Stimulated activated naive CD4-positive, alpha-beta T cell (primary cell): ENCODE measurements around the gene NCOA7.

Source experiments
- DNase-seq, 6 experiments: peaks; one replicate each; lab custom pipeline; 2025; lab: John Stamatoyannopoulos, UW

Gene NCOA7, protein sequence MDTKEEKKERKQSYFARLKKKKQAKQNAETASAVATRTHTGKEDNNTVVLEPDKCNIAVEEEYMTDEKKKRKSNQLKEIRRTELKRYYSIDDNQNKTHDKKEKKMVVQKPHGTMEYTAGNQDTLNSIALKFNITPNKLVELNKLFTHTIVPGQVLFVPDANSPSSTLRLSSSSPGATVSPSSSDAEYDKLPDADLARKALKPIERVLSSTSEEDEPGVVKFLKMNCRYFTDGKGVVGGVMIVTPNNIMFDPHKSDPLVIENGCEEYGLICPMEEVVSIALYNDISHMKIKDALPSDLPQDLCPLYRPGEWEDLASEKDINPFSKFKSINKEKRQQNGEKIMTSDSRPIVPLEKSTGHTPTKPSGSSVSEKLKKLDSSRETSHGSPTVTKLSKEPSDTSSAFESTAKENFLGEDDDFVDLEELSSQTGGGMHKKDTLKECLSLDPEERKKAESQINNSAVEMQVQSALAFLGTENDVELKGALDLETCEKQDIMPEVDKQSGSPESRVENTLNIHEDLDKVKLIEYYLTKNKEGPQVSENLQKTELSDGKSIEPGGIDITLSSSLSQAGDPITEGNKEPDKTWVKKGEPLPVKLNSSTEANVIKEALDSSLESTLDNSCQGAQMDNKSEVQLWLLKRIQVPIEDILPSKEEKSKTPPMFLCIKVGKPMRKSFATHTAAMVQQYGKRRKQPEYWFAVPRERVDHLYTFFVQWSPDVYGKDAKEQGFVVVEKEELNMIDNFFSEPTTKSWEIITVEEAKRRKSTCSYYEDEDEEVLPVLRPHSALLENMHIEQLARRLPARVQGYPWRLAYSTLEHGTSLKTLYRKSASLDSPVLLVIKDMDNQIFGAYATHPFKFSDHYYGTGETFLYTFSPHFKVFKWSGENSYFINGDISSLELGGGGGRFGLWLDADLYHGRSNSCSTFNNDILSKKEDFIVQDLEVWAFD

DNA sequence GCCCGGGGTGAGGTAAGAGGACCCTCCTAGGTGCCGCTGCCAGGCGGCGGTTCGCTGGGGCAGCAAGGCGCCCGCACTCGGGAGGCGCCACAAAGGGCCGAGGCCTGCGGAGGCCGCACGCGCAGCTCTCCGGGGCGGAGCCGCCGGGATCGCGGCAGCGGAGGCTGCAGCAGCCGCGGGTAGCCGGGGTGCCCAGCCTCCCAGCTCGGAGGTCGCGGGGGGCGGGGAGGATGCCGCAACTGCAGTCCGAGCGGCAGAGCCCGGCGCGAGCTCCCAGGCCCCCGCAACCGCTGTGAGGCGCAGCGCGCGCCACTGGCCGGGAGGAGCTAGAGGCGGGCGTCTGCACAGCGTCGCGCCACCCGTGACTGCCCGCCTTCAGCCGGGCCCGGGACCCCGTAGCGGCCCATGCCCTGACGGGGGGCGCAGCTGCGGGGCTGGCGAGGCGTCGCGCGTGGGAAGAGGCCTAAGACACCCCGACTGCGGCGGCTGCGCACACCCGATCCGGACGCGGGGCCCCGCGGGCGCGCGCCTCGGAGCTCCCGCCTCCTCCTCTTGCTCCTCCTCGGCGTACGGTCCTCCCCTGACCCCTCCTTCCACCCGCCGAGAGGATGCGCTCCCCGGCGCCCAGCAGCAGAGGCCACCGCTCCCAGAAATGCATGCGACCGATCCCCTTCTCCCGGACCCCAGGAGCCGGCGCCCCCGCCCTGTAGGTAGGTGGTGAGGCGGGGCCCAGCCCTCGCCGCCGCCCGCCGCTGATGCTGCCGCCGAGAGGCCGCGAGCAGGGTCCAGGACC lies at the start of gene NCOA7:
Gene NCOA7 (plus strand): TSS at position 603 of the 793 bp plus-strand sequence. CDS start 24,395 bp downstream, outside the sequence.
- DNase-seq = peak; percentile 66 to 83 (median 76)

- no peak for DNase-seq
These were observed 49.4 kb upstream of the NCOA7 start for GRCh38 chr6:125741336-125741735.

DNA sequence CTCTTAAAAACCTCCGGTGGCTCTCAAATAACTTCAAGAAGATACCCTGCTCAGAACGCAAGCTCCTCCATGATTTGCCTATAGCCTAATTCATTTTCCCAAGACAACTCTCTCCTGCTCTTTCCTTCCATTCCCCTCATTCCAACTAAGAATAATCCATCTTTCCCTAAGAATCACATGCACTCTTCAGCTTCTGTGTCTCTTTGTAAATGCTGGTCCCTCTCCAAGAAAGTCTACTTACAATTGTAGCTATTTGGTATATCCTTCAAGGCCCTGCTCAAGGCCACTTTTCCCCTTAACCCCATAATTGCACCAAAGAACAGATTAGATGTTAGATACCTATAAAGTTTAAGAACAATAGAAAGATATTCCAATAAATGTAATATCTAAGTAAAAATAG lies 48.7 kb upstream of the NCOA7 start:
- DNase-seq = no peak

DNA sequence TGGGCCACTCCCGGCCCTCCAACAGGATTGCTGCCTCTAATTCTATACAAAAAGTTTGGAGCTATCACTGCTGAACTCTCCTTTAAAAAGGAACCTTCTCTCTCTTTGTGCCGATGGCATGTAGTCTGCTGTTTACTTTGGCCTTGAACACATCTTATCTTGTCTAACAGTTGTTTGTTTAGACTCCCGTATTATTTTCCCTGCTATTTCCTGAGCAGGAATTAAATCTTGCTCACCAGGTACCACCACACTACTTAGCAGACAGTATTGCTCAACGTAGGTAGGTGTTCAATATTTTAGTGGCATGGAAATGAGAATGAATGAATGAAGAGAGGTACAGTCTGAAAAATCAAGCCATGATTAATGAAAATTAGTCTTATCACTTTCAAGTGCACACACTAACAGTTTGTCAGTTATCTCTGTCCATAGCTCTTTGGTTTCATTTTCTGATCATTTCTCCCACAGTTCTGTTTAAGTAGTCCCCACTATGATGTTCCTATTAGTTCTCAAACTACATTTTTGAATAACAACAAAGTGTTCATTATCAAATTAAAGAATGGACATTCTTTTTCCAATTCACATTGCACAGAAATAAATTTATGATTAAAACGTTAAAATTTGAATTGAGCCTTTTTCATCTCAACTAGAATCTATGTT lies 48.2 kb upstream of the NCOA7 start:
- no peak for DNase-seq

DNA sequence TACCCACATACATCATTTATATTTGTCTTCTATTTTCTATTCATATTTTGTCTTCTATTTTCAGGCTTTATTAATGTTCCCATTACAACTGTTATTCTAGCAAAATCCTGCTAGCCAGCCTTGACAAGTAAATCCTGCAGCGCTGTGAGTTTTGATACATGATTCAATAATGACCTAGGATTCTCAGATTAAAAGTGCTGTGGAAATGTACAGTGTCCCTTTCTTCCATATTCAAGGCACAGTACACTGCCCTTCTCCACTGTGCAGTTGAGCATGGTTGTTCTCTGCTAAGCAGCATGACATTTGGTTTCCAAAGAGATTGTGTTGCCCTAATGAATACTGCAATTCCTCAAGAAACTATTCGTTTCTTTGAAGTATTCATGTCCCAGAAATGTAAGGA lies 47.2 kb upstream of the NCOA7 start:
- DNase-seq = no peak

DNA sequence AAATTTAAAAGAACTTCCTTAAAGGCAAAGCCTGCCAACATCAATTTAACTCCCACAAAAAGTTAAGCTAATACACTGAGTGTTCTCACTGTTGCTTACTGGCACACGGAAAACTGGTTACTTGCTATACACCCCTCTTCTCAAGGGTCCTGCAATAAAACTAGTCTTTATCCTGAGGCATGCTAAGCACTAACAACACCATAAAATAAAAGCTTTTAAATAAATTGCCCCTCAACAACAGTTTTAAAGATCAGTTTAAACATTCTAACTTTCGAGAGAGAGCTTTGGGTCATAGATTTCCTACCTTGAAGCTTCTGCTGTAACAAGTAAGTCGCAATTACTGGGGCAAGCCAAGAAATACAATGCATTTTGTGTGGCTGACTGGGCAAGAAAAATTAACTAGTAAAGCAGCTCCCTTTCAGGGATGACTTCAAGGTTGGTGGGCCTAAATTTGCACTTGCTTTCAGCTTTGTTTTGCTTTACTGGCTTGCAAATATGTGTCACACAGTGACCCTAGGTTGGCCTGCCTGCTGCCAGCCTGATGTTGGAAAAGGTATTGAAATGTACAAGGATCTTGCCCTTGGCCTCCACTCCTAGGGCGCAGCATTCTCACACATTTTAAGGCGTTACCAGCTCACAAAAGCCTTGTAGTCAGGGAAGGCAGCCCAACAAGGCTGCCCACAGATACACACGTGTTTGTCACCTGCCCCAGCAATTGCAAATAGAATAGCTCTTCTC lies 45.3 kb upstream of the NCOA7 start:
- no peak for DNase-seq

DNA sequence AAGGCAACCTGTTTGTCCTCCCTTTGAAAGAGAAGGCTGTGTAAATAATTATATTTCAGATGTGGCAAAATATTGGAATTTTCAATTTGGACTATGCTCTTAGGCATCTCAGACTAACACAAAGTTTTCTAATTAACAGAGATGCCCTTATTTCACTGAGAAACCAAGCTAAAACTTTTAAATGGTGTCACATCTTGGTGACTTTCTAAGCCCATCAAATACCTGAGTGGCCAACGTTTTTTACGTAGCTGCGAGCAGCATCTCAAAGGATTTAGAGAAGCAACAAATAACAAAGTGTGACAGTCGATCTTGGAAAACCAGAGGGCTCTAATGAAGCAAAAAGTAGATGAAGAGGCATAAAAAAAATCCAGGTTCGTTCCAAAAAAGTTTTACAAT lies 44.7 kb upstream of the NCOA7 start:
- no peak for DNase-seq

GRCh38 chr6:125746731-125747588 lies 43.8 kb upstream of the NCOA7 start:
- DNase-seq = peak; percentile 50 to 72 (median 63)

GRCh38 chr6:125747589-125748405 lies 43.0 kb upstream of the NCOA7 start:
- DNase-seq = peak in 3 of 6 experiments; percentile 35 to 47 (median 42)

- peak in 4 of 6 experiments; percentile 4 to 47 (median 38) for DNase-seq
These were observed 42.2 kb upstream of the NCOA7 start for GRCh38 chr6:125748406-125749172.

DNA sequence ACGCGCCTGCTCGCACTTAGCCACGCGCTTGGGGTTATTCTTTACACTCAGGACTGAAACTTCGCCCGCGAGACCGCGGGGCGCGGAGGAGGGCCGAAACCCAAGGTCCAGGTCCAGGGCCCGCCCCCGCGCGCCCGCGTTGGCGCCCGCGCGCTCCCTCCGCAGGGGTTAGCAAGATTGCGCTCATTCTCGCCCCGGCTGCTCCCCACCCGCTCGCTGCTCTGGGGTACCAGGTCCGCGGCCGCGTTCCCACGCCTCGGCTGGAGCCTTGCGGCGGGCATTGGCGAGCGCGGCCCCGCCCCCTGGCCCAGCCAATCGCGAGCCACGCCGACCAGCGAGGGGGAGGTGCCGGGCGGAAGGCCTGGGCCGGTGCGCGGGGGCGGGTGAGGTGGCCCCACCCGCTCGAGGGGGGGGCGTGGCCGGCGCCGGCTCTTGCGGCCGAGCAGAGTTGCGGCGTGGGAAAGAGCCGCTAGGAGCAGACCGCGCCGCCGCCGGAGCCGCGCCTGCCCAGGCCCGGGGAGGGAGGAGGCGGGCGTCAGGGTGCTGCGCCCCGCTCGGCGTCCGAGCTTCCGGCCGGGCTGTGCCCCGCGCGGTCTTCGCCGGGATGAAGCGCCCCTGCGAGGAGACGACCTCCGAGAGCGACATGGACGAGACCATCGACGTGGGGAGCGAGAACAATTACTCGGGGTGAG lies 41.4 kb upstream of the NCOA7 start, which contains the start of gene HEY2:
Gene HEY2 (plus strand): TSS at position 460 of the 692 bp plus-strand sequence. CDS start 145 bp downstream, at position 605.
- DNase-seq = peak; percentile 44 to 74 (median 62)

GRCh38 chr6:125749865-125750691 lies 40.7 kb upstream of the NCOA7 start:
- DNase-seq = peak in 2 of 6 experiments; percentile 20 to 40

GRCh38 chr6:125750692-125751333 lies 39.9 kb upstream of the NCOA7 start:
- no peak for DNase-seq

DNA sequence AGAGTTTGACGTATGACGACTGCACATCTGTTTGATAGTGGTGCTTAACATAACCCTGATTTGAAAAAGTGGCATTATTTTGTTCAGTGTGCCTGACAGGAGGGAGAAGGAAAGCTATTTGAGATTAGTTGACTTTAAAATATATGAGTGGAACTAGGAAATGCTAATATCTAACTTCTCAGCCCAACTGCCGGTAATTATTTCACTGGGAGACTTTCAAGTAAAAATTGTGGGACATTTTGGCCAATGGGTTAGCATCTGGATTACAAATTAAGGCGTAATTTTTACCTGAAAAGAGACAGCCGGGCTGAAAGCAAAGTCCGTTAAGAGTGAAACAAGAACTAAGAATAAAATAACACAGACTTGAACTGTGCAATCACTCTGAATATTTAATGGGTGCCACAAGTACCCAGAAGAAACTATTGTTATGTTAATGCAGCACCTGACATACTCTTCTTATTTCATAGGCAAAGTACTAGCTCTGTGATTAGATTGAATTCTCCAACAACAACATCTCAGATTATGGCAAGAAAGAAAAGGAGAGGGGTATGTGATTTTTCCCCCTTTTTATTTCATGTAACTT lies 39.3 kb upstream of the NCOA7 start:
- no peak for DNase-seq

GRCh38 chr6:125752773-125753172 lies 38.0 kb upstream of the NCOA7 start:
- no peak for DNase-seq
